ENCODE data around the gene FBXW12.

The FBXW12 gene

DNA sequence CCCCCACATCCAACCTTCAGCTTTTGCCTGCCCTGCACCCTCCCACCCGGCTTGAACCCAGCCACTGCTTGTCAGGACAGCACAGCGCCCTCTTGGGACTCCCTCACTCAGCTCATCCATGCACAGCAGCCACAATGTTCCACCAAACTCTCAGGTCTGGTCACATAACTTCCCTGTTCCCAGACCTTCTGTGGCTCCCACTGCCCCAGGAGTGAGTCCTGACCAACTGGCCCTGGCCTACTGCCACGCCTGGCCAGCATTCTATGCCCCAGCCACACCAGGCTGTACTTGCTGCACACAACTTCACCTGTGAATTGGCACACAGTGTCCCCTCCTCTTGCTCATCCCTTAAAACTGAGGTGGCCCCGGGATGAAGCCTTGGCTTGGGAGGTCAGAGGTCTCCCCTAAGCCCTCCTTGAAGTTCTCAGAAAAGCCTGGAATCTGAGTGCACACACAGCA lies 36.8 kb downstream of the FBXW12 start:
- no peak for DNase-seq

- DNase-seq: no peak
Measured at GRCh38 chr3:48409291-48410201, 37.5 kb downstream of the FBXW12 start.

- no peak for DNase-seq
Measured at GRCh38 chr3:48410205-48411040, 38.4 kb downstream of the FBXW12 start.

DNA sequence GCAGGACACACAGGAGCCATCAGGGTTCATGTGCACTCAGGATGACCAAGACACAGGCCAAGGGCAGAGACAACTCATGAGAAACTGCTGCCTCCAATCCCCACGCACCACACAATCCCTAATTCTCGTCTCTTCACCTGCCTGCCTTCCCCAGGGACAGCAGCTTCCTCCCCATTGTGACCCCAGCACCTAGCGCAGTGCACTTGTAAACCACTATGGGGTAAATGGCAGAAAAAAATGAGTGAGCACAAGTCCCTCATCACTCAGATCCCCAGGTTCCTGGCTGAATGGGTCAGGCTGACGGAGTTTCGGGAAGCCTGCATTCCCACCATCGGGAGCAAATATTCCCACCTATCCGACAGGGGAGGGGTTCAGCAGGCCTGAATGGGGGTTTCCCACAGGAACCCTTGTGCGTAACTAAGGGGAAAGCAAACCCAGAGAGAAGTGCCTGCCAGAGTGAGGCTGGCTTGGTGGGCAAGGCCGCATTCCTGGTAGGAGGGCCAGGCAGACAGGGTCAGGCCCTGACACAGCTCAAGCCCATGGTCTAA lies 39.1 kb downstream of the FBXW12 start:
- no peak for DNase-seq

GRCh38 chr3:48411606-48412374 lies 39.8 kb downstream of the FBXW12 start:
- no peak for DNase-seq

GRCh38 chr3:48412375-48413001 lies 40.5 kb downstream of the FBXW12 start:
- no peak for DNase-seq

DNA sequence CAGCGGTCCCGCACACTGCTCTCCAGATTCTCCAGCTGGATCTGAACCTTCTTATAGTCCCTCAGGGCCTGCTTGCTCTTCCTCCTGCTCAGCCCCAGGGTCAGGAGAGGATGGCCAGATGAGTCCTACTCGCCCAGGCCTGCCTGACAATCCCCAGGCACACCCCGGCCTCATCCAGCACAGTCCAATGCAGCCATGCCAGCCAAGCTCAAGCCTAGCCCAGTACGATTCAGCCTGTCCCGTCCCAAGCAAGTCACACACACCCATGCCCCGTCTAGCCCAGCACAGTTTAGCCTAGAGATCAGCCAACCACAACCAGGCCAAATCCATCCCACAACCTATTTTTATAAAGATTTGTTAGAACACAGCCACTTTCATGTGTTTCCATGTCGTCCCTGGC lies 41.1 kb downstream of the FBXW12 start:
- DNase-seq: no peak

DNA sequence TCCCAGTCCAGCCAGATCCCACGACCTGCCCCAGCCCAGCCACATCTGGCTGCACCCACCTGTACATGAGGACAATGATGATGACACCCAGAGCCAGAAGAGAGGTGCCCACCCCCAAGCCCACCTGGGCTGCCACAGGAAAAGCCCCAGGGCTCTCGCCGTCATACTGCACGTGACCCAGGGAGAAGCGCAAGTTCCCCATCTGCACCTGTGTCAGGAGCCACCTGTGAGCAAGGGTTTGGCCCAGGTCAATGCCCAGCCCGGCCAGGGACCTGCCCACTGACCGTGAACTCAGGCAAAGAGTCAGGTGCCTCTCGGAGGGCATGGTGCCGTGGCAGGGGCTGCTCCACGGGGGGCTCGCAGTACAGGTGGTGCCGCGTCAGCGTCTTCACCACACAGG lies 41.6 kb downstream of the FBXW12 start:
- no peak for DNase-seq

GRCh38 chr3:48414376-48415250 lies 42.6 kb downstream of the FBXW12 start:
- DNase-seq: no peak

DNA sequence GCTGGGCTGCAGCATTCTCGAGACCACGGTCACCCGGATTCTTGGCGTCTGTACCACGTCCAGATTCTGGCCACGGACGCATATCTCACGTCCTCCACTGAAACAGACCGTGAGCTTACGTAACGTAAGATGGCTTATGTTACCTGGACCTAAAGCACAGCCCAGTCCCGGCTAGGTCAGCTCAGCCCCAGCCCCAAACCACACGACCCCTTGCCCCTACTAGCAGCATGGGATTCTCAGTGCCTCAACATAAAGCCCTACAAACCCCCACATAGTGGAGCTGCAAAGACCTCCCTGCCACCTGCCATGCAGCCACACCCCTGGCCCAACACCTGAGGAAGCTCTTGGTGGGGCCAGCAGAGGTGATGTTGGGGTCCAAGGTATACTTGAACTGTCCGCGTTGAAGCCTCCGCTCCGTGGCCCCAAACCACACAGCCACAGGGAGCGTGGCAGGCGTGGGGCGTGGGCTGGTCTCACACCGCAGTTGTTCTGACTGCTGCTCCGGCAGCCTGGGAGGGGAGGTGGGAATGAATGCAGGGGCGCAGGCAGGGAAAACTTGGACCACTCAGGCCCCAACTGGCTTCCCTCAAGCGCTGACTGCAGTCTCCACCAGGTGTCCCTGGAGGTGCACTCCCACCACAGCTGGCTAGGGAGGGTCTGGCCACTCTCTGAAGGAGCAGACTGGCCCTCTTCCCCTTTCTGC lies 43.4 kb downstream of the FBXW12 start:
- no peak for DNase-seq

- no peak for DNase-seq
Measured at GRCh38 chr3:48416091-48416505, 44.1 kb downstream of the FBXW12 start.

DNA sequence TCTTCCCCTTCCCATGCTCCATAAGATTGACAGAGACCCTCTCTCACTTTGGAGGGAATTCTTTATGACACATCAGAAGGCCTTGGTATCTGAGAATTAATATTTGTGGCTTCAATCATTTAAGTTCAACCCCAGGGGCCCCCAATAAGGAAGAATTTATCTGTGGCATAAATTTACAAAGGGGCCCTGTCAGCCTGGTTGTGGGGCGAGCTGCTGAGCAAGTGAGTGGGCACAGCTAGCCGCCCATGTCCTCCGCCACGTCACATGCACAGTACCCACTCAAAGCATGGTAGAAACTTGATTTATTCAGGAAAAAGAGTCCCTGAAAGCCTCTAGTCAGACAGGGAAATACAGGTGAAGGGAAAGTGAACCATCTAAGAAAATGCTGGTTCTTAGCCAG lies 44.5 kb downstream of the FBXW12 start:
- no peak for DNase-seq

GRCh38 chr3:48417529-48418108 lies 45.6 kb downstream of the FBXW12 start:
- no peak for DNase-seq

DNA sequence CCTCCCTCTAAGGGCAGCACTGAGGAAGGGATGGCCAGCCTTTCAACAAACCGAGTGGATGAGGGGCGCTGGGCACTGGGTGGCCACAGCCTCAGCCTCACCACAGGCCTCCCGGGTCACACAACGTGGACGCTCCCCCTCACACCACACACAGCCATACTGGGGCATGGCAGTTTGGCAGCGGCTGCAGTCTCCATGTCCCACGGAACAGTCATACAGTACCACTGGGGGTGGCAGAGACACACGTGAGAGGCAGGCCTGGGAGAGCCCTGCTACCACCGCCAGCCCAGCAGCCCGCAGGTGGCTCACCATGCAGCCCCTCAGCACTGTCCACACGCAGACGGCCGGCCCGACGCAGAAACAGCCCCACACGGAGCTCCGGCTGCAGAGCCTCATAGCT lies 46.1 kb downstream of the FBXW12 start:
- no peak for DNase-seq

- DNase-seq: no peak
Measured at GRCh38 chr3:48418651-48419050, 46.6 kb downstream of the FBXW12 start.

GRCh38 chr3:48419149-48419548 lies 47.1 kb downstream of the FBXW12 start:
- no peak for DNase-seq

DNA sequence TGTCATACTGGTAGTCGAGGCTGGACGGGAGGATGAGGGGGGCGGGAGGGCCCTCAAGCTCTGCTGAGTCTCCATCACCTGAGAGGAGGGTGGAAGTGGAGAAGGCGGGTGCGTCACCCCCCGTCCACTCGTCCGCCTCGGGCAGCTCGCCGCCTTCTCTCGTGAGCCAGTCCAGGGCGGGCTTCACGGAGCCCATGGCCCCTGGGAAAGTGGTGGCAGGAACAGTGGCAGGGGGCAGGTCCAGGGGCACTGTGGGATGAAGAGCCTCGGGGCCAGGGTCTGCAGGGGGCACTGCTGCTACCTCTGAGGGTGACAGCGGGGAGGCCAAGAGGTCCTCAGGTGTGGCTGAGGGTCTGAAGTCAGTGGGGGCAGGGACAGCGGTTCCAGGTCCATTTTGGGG lies 47.6 kb downstream of the FBXW12 start:
- DNase-seq: no peak

GRCh38 chr3:48420561-48420960 lies 48.5 kb downstream of the FBXW12 start:
- no peak for DNase-seq

GRCh38 chr3:48422272-48422671 lies 50.3 kb downstream of the FBXW12 start:
- DNase-seq: no peak

GRCh38 chr3:48422681-48423080 lies 50.7 kb downstream of the FBXW12 start:
- no peak for DNase-seq

Measured in SW 1271 (cell line).